Cerebellar cortex (tissue), 1 donor: Measurements from ENCODE around the gene B3GNT2.
"Not testable (repeated sequence)": the region's sequence is repeated elsewhere in the genome, so short reads cannot be mapped to it uniquely, and the experiment has no call there.

ENCODE experiments used
- DNase-seq: peaks from one replicate; pipeline ENCODE4 v3.0.0-alpha.2; 2015; ENCODE audit warnings: low spot score

B3GNT2 gene

GRCh38 chr2:62238236-62238635, 42.3 kb downstream of the B3GNT2 start:
- no peak for DNase-seq

GRCh38 chr2:62240546-62240945, 44.6 kb downstream of the B3GNT2 start:
- no peak for DNase-seq

- DNase-seq: no peak
Observed at GRCh38 chr2:62243983-62244382, 48.1 kb downstream of the B3GNT2 start.

- no peak for DNase-seq
Observed at GRCh38 chr2:62248226-62248625, 52.3 kb downstream of the B3GNT2 start.

- no peak for DNase-seq
Observed at GRCh38 chr2:62250239-62250638, 54.3 kb downstream of the B3GNT2 start.

GRCh38 chr2:62254424-62255266, 58.7 kb downstream of the B3GNT2 start:
- DNase-seq: no peak

GRCh38 chr2:62257466-62257865, 61.6 kb downstream of the B3GNT2 start:
- DNase-seq: no peak

GRCh38 chr2:62263076-62263715, 67.3 kb downstream of the B3GNT2 start:
- no peak for DNase-seq

- DNase-seq: no peak
Observed at GRCh38 chr2:62264186-62264585, 68.3 kb downstream of the B3GNT2 start.

- no peak for DNase-seq
Observed at GRCh38 chr2:62265106-62265505, 69.2 kb downstream of the B3GNT2 start.

GRCh38 chr2:62266433-62267038, 70.6 kb downstream of the B3GNT2 start:
- DNase-seq: no peak

- DNase-seq: no peak
Observed at GRCh38 chr2:62267696-62268095, 71.8 kb downstream of the B3GNT2 start.

GRCh38 chr2:62268681-62269188, 72.8 kb downstream of the B3GNT2 start:
- DNase-seq: not testable (repeated sequence)

- peak; percentile 7 for DNase-seq
Observed at GRCh38 chr2:62270728-62271127, 74.8 kb downstream of the B3GNT2 start.
